RWPE1 (cell line): ENCODE results near the gene STK39.

Source experiments
- CTCF ChIA-PET: fragments of 350-600 bp; sonication (Branson Sonifier 250); formaldehyde crosslinking; extraction: SDS; loops from one replicate; lab custom pipeline; 2021; lab: Yijun Ruan, JAX
- POLR2A ChIA-PET: fragments of 400-600 bp; formaldehyde crosslinking; extraction: SDS; loops from one replicate; lab custom pipeline; 2020; ENCODE audit warnings: antibody characterized with exemption; ENCODE audit not compliant: low non-redundant PET; lab: Yijun Ruan, JAX
- DNase-seq: peaks from one replicate; pipeline ENCODE4 v3.0.0; 2012; ENCODE audit warnings: low spot score
- H3K27ac ChIP-seq: fragments of 450-650 bp; 2 replicates; pipeline ENCODE4 v1.5.1; 2017
- TF ChIP-seq, protein P1 (sequence below): fragments of 450-650 bp; conservative IDR thresholded peaks from 2 replicates; pipeline ENCODE4 v1.5.1; 2017; ENCODE audit warnings: low read depth, mild to moderate bottlenecking

The STK39 gene

DNA sequence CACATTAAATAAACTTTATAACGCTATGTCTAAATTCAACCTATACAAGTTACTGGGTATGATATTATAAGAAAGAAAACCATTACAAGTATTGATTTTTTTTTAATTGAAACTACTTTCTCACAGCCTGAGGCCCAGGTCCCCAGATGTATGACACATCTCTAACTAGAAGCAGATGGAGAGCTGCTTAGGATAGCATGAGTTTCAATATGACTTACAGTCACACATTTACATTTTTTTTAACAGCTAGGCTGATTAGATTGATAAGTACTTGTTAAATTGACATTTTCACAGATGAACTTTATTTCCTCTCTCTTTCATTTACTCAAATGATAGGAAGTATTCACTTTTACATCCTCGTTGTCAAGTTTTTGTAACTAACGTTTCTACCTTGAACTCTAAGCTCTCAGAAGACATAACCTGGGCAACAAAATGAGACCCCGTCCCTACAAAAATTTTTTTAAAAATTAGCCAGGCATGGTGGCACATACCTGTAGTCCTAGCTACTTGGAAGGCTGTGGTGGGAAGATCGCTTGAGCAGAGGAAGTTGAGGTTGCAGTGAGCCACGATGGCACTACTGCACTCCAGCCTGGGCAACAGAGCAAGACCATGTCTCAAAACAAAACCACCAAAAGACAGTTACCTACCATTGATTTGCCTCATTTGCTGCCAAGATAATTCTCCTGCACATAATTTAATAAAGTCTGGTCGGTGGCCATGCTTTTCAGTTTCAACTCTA lies 52.4 kb downstream of the STK39 start:
- TF ChIP-seq, protein P1, sequence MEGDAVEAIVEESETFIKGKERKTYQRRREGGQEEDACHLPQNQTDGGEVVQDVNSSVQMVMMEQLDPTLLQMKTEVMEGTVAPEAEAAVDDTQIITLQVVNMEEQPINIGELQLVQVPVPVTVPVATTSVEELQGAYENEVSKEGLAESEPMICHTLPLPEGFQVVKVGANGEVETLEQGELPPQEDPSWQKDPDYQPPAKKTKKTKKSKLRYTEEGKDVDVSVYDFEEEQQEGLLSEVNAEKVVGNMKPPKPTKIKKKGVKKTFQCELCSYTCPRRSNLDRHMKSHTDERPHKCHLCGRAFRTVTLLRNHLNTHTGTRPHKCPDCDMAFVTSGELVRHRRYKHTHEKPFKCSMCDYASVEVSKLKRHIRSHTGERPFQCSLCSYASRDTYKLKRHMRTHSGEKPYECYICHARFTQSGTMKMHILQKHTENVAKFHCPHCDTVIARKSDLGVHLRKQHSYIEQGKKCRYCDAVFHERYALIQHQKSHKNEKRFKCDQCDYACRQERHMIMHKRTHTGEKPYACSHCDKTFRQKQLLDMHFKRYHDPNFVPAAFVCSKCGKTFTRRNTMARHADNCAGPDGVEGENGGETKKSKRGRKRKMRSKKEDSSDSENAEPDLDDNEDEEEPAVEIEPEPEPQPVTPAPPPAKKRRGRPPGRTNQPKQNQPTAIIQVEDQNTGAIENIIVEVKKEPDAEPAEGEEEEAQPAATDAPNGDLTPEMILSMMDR = no peak
- ChIA-PET CTCF (no interaction called here), POLR2A (no interaction called here)
- no peak overlapping the region for H3K27ac ChIP-seq
- DNase-seq = no peak

DNA sequence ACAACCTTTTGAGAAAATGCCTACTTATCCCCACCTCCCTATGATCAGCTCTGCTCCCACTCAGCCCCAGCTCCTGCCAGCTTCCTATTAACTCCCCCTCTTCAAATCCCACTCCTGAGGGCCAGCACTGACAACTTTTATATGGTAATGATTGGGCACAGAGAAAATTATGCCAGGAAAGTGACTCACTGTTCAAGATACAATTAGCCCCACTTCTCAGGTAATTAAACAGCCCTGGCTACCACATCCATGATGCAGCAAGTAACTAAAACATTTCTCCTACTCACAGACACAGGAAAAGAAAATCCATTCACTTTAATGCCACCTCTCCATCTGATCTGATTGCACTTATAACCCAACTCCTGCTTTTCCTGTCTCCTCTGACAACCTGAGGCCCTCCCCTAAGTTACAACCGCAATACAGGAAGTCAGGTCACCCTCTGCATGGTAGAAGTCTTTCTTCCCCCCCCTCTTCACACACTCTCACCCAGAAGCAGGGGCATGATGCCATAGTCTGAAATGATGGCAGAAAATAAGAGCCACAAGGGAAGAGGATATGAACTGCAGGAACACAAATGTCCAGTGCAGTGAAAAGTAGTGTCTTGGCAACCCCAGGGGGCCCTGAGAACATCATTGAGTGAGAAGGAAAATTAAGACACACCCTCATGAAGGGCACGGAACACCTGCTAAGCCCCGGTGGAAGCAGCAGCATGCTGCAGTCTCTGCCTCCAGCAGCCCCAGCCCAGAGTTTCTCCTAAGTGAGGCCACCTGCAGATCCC lies 54.4 kb downstream of the STK39 start:
- ChIA-PET POLR2A (no interaction called here), CTCF (no interaction called here)
- DNase-seq = no peak
- no peak overlapping the region; the same call in 1 of the 2 replicates for H3K27ac ChIP-seq
- TF ChIP-seq, protein P1 = no peak

DNA sequence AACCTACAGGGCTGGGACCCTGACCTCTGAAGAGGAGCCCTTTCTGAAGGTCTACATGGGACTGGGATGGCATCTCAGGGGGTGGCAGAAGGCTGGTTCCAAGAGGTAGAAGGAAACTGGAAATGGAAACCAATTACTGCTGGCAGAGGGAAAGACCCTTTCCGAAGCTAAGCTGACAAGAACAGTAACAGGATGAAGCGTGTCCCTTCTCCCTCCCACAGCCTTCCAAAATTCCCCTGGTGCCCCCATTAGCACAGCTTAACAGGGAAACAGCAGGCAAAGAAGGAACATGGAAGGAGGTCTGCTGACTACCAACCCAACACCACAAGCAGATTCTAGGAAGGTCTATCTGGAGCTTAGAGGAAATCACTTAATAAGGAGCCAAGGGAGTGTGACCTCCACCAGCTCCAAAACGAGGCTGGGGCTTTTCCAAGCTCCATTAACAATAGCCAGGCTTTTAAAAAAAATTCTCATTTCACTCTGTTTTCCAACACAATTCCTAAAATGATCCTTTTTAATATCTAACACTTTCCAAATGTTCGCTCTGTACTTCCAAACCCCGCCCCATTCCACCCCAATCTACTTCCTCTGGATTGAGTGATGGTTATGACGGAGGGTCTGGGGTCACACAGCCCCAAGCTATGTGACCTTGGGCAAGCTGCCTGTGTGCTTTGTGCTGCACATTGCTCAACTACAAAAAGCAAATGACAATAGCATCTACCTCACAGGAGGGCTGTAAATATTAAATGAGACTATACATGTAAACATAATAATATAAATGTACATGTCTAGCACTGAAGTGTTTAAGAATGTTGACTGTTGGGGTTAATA lies 55.2 kb downstream of the STK39 start:
- TF ChIP-seq, protein P1 = no peak
- ChIA-PET CTCF (interaction anchor here (1.0 kb wide), 1 partner anchor 16 kb away, joined by 3 read pairs; no protein-coding TSS in a partner anchor), POLR2A (no interaction called here)
- DNase-seq = no peak
- H3K27ac ChIP-seq = no peak overlapping the region

DNA sequence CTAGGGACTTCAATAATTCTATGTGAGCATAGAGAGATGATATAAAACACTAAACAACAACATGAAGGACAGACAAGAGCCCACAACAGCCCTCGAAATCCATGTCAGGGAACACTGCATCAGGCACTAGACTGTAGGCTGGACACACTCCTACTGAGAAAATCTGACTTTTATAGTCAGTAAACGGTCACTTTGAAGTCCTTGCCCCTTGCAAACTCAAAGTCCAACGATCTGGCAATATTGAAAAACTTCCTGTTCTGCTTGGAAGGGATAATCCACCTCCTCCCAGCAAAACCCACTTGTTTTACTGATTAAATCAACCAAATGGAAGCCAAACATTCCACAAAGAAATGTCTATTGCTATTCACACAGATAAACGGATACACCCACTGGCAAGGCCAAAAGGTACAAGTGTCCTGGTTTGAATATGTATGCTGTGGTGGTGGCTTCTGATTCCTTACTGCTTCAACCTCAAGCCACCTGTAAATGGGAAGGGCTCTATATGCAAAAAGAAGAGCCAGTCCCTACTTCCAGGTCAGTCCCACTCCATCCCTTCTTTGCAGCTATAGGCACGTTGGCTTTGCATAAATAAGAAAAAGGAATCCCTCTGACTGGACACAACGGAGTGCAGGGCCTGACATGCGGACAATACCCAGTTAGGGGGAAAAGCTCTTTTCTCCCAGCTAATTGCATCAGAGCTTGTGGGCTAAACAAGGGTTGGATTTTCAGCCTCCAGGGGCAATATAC lies 56.6 kb downstream of the STK39 start:
- TF ChIP-seq, protein P1 = no peak
- DNase-seq = no peak
- POLR2A ChIA-PET = no interaction called here

DNA sequence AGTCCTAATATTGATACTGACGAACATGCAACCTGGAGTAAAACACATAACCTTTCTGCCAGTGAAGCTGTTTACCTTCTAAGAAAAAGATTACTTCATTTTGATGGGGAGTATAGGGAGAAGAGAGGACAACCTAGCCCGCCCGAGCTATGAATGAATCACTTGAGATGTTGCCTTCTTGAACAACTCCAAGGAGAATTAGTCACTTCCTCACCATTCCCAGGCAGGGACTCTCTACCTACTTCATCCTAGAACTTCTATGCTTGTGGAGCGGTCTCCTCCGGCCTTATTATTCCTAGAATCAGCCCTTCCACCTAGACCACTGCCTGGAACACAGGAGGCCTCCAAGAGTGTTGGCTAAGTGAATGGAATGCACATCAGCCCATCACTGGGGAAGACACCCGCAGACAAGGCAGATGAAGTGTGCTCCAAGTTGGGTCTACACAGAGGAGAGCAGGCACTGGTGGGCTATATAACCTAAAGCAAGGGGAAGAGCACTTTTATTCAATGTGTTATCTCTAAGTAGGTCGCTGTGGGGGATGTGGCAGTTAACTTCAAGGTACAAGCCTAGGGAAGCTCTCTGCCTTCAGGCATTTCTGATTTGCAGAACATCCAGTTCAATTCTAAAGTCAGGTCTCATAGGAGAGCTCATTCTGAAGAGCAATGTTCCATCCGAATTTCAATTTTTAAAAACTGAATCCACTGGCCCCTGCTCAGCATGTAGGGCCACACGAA lies 57.4 kb downstream of the STK39 start:
- TF ChIP-seq, protein P1 = no peak
- H3K27ac ChIP-seq = no peak overlapping the region; the same call in 1 of the 2 replicates
- peak; percentile 81 for DNase-seq
- ChIA-PET CTCF (interaction anchor here (0.6 to 0.7 kb wide), 2 partner anchors 72 to 521 kb away, joined by 3 to 4 read pairs; no protein-coding TSS in a partner anchor), POLR2A (no interaction called here)

More for the DNA sequence above, 56.6 kb downstream of the STK39 start:
- no peak overlapping the region for H3K27ac ChIP-seq
- CTCF ChIA-PET = interaction anchor here (0.7 kb wide), 1 partner anchor 520 kb away, joined by 3 read pairs; no protein-coding TSS in a partner anchor
